Stimulated activated effector memory CD8-positive, alpha-beta T cell treated with anti-CD3 and anti-CD28 coated beads, Interleukin-12 subunit alpha, Interleukin-12 subunit beta, amount 100 ng/mL, for 72 hours (primary cell): ENCODE data around the gene HES5.

Experiments used
- ATAC-seq: fragments of 150-1000 bp; cut with Tn5 transposase; 2 replicates; pipeline ENCODE4 v1.10.0; 2021
- DNase-seq, 2 donors: peaks; one replicate each; pipeline ENCODE4 v3.0.0; 2021 to 2022; ENCODE audit warnings: low spot score in 2 of 2
- H3K27ac Mint-ChIP-seq: one replicate; pipeline ENCODE4 v1.8.0; 2022; ENCODE audit warnings: mild to moderate bottlenecking, mixed read lengths
- H3K36me3 Mint-ChIP-seq: one replicate; pipeline ENCODE4 v1.8.0; 2022; ENCODE audit warnings: mild to moderate bottlenecking, mixed read lengths
- H3K4me1 Mint-ChIP-seq: one replicate; pipeline ENCODE4 v1.8.0; 2022; ENCODE audit warnings: mixed read lengths
- H3K4me3 Mint-ChIP-seq: one replicate; pipeline ENCODE4 v1.8.0; 2022; ENCODE audit warnings: mild to moderate bottlenecking, mixed read lengths
- H3K9me3 Mint-ChIP-seq: one replicate; pipeline ENCODE4 v1.8.0; 2022; ENCODE audit warnings: mixed read lengths

HES5 gene

GRCh38 chr1:2520806-2521205, 9.3 kb downstream of the HES5 start:
- peaks cover 82% of the 10 kb centered on the region for H3K36me3 Mint-ChIP-seq
- H3K9me3 Mint-ChIP-seq, result no peaks in the 10 kb centered on the region
- H3K4me3 Mint-ChIP-seq, result no peak overlapping the region
- ATAC-seq, result no peak
- no peak overlapping the region for H3K27ac Mint-ChIP-seq
- H3K4me1 Mint-ChIP-seq, result peaks cover 32% of the 10 kb centered on the region
- no peak for DNase-seq

- H3K4me1 Mint-ChIP-seq, result peaks cover 30% of the 10 kb centered on the region
- no peak overlapping the region for H3K4me3 Mint-ChIP-seq
- no peaks in the 10 kb centered on the region for H3K9me3 Mint-ChIP-seq
- no peak for ATAC-seq
- no peak for DNase-seq
- H3K27ac Mint-ChIP-seq, result no peak overlapping the region
- peaks cover 85% of the 10 kb centered on the region for H3K36me3 Mint-ChIP-seq
Measured at GRCh38 chr1:2520206-2520605, 9.9 kb downstream of the HES5 start.

DNA sequence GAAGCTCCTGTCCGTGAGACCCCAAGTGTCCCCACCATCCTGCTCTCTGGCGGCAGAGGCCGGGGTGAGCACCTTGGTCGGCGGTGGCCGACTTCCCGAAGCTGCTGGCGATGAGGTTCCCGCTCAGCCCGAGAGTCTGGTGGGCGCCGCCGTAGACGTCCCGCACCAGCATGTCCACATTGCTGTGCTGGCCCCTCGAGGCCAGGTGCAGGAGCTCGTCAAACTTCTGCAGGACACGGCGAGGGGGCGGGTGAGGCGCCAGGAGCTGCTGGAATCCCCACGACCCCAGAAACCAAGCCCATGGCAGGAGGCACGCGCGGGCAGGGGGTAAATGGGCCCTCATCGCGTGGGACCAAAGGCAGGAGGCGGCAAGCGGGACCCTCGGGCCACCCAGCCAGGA, 10.3 kb downstream of the HES5 start:
- peaks cover 85% of the 10 kb centered on the region for H3K36me3 Mint-ChIP-seq
- no peak overlapping the region for H3K27ac Mint-ChIP-seq
- DNase-seq (no peak), ATAC-seq (no peak)
- H3K4me3 Mint-ChIP-seq, result no peak overlapping the region
- H3K4me1 Mint-ChIP-seq, result peaks cover 25% of the 10 kb centered on the region
- H3K9me3 Mint-ChIP-seq, result no peaks in the 10 kb centered on the region

- ATAC-seq, result no peak
- Mint-ChIP-seq H3K4me3 (no peak overlapping the region), H3K9me3 (no peaks in the 10 kb centered on the region)
Measured at GRCh38 chr1:2519029-2519685, 10.9 kb downstream of the HES5 start.

GRCh38 chr1:2518528-2518927, 11.5 kb downstream of the HES5 start:
- no peak overlapping the region for H3K27ac Mint-ChIP-seq
- peaks cover 13% of the 10 kb centered on the region for H3K4me1 Mint-ChIP-seq
- peaks cover 83% of the 10 kb centered on the region for H3K36me3 Mint-ChIP-seq
- H3K4me3 Mint-ChIP-seq, result no peak overlapping the region
- DNase-seq, result no peak
- ATAC-seq, result no peak
- no peaks in the 10 kb centered on the region for H3K9me3 Mint-ChIP-seq

More at GRCh38 chr1:2519029-2519685, 10.9 kb downstream of the HES5 start:
- no peak for DNase-seq
- H3K4me1 Mint-ChIP-seq, result peaks cover 19% of the 10 kb centered on the region
- no peak overlapping the region for H3K27ac Mint-ChIP-seq
- H3K36me3 Mint-ChIP-seq, result peaks cover 84% of the 10 kb centered on the region

GRCh38 chr1:2517966-2518365, 12.1 kb downstream of the HES5 start:
- ATAC-seq, result no peak
- DNase-seq, result no peak
- Mint-ChIP-seq H3K36me3 (peaks cover 82% of the 10 kb centered on the region), H3K27ac (no peak overlapping the region), H3K9me3 (no peaks in the 10 kb centered on the region), H3K4me3 (no peak overlapping the region), H3K4me1 (peaks cover 8% of the 10 kb centered on the region)

DNA sequence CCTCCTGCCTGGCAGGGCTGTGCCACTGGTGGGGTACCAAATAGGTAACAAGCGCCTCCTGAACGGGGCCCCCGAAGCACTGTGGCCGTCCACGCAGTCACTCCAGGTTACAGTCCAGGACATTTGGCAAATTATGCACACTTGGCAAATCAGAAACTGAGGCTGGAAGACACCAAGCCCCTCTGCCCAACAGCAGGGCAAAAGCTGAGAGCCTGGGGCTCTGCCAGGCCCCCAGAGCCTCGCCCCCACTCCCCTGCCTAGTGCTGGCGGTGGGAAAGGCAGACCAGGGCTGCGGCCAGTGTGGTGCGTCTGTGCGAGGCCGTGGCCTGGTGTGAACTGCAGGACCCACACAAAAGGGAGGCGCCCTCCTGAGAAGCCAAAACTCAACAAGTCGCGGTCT, 13.1 kb downstream of the HES5 start:
- Mint-ChIP-seq H3K4me3 (no peak overlapping the region), H3K9me3 (no peaks in the 10 kb centered on the region), H3K4me1 (no peaks in the 10 kb centered on the region), H3K36me3 (peaks cover 82% of the 10 kb centered on the region), H3K27ac (no peak overlapping the region)
- ATAC-seq (no peak), DNase-seq (no peak)

DNA sequence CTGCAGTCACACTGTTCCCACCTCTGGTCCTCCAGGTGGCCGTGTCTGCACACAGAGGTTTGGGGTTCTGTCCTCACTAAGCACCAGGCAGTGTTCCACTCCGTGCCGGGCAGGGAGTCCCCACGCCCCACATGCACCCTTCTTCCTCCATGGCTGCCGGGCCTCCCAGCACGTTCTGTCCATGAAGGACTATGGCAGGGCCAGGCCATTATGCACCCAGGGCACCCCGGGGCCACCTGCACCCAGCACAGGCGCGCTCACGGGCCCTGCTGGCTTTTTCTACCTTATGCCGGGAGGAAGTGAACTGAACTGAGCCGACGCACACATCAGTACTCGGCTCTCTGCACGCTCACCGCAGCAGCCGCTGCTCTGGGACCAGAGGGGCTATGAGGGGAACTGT, 13.9 kb downstream of the HES5 start:
- H3K4me1 Mint-ChIP-seq, result no peaks in the 10 kb centered on the region
- no peak for ATAC-seq
- H3K27ac Mint-ChIP-seq, result no peak overlapping the region
- no peak for DNase-seq
- H3K4me3 Mint-ChIP-seq, result no peak overlapping the region
- peaks cover 84% of the 10 kb centered on the region for H3K36me3 Mint-ChIP-seq
- H3K9me3 Mint-ChIP-seq, result no peaks in the 10 kb centered on the region

DNA sequence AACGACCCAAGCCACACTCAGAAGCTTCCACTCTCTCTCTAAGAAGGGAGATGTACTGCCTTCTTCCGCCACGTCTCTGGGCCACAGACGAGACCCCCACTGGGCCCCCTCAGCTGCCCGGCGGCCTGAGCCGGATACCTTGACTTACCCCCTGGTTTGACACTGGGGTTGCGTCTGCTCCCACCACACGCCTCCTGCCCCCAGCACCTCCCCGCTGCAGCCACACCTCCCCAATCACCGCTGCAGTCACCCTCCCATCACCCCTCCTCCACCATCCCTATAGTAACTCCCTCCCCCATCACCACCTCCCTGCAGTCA, 14.3 kb downstream of the HES5 start:
- ATAC-seq (no peak), DNase-seq (no peak)
- Mint-ChIP-seq H3K36me3 (peaks cover 80% of the 10 kb centered on the region), H3K4me1 (no peaks in the 10 kb centered on the region), H3K27ac (no peak overlapping the region), H3K9me3 (no peaks in the 10 kb centered on the region), H3K4me3 (no peak overlapping the region)

DNA sequence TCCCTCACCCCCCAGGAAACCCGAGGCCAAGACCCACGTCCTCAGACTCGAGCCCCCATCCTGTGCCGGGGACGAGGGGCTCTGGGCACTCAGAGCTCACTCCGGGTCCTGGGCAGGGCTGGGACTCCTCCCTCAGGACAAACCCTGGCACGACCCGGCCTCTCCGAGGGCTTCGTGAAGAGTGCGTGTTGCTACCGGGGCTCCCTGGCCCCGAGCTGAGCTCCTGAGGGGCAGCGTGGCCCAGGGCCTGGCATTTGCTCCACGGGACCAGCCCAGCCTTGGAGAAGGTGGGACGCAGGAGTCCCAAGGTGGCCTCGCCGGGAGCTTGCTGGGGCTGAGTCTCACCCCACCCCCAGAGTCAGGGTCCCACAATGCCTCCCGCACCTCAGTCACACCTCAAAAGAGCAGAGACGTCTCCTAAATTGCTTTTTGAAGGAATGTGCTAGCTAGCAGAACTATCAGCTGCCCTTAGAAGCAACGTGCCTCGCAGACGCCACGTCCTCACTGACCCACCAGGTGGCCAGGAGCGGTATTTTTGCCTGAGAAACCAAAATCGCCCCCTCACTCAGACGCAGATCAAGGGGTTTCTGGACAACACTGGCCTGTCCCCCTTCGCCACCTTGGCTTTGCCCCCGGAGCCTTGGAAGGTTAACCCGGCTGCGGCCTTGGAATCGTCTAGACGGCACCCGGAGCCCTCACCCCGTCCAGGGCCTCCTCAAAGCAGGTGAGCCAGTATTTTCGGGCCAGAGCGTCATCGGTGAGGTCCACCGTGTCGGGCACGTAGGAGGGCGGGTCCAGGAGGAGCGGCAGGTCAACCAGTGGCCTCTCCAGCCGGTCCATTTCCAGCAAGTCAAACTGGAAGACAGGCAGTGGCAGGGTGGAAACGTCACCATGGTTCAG, 14.9 kb downstream of the HES5 start:
- DNase-seq (no peak), ATAC-seq (no peak)
- Mint-ChIP-seq H3K4me1 (no peaks in the 10 kb centered on the region), H3K9me3 (no peaks in the 10 kb centered on the region), H3K27ac (no peak overlapping the region), H3K4me3 (no peak overlapping the region), H3K36me3 (peaks cover 83% of the 10 kb centered on the region)

DNA sequence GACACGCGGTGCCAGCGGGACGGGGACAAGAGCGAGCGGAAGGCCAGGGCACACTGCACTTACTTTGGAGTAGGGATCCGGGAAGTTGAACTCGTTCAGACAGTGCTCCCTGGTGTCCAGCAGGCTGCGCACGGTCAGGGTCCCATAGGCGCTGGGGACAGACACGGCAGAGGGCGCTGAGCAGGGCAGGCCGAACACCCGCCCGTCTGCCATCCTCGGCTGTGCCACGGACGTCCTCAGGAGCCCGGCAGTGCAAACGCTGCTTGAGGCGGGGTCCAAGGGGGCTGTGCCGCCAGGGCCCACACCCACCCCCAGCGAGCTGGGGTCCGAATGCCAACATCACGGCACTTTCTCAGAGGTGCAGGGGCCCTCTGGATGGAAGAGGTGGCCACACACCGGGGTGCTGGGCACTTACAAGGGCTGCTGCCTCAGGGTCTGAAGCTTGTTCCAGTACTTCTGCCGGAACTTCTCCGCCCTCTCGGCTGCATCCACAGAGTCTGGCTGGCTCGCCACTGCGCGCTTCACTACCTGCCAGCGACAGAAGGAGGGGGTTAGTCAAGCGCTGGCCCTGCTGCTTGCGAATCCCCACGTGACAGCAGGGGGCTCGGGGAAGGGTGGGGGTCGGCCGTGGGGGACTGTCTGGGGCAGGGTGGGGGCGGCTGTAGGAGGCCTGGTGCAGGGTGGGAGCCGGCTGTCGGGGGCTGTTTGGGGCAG, 16.0 kb downstream of the HES5 start:
- ATAC-seq (no peak), DNase-seq (no peak)
- H3K36me3 Mint-ChIP-seq, result peaks cover 86% of the 10 kb centered on the region
- H3K4me1 Mint-ChIP-seq, result no peaks in the 10 kb centered on the region
- H3K27ac Mint-ChIP-seq, result no peak overlapping the region
- H3K4me3 Mint-ChIP-seq, result no peak overlapping the region
- H3K9me3 Mint-ChIP-seq, result no peaks in the 10 kb centered on the region

DNA sequence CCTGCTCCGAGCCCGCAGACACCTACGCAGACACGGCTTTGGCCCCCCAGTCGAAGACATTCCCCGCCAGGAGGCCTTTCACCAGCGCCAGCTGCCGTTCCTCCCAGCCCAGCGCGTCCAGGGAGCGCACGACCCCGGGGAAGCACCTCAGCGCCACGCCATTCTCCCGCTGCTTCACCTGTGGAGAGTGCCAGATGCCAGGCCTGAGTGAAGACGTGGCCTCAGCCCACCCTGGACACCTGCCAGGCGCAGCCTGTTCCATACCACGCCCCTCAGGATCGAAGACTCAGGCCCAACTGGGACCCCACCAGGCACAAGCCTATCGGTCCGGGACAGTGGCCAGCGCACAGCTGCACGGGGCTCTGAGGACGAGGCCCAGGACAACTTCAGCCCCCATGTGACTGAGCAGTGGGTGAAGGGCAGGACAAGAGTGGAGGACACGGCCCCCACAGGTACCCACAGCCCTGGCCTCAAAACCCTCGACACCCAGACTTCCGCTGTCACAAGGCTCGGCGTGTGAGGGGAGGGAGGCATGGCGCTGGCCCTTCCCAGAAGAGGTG, 17.1 kb downstream of the HES5 start:
- Mint-ChIP-seq H3K4me3 (no peak overlapping the region), H3K4me1 (no peaks in the 10 kb centered on the region), H3K27ac (no peak overlapping the region), H3K36me3 (peaks cover 78% of the 10 kb centered on the region), H3K9me3 (no peaks in the 10 kb centered on the region)
- no peak for DNase-seq
- no peak for ATAC-seq

DNA sequence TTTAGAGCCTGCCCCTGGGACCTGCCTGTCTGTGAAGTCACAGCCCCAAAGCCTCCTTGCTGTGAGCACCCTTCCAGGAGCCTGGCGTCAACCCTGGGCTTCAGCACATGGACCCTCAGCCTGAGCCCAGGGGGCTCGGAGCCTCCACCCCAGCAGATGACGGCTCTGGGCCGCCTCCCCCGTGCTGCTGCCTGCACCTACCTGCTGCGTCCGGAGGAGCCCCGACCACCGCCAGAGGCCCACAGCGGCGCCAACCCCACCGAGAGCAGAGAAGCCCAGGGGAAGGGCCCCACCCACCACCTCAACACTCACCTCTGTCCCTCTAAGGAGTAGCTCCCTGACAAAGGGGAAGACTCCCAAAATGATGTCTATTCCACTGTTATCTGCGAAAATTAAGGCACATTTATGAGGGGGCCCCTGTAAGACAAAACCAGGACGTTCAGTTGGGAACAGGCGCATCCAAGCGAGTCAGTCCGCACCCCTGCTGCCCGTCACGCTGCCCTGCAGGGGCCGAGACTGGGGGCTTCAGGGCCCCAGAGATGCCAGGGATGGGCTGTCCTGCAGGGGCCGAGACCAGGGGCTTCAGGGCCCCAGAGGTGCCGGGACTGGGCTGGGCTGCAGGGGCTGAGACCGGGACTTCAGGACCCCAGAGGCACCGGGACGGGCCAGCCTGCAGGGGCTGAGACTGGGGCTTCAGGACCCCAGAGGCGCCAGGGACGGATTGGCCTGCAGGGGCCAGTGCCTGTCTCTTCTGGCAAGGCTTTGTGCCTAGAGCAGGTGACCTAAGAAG, 19.5 kb downstream of the HES5 start:
- ATAC-seq, result no peak
- no peak overlapping the region for H3K27ac Mint-ChIP-seq
- peaks cover 75% of the 10 kb centered on the region for H3K36me3 Mint-ChIP-seq

GRCh38 chr1:2509589-2509988, 20.5 kb downstream of the HES5 start:
- H3K27ac Mint-ChIP-seq, result no peak overlapping the region
- ATAC-seq (no peak), DNase-seq (no peak)
- H3K36me3 Mint-ChIP-seq, result peaks cover 66% of the 10 kb centered on the region
- H3K9me3 Mint-ChIP-seq, result no peaks in the 10 kb centered on the region
- H3K4me3 Mint-ChIP-seq, result no peak overlapping the region
- H3K4me1 Mint-ChIP-seq, result no peaks in the 10 kb centered on the region

More for the DNA sequence above, 19.5 kb downstream of the HES5 start:
- Mint-ChIP-seq H3K9me3 (no peaks in the 10 kb centered on the region), H3K4me3 (no peak overlapping the region), H3K4me1 (no peaks in the 10 kb centered on the region)
- no peak for DNase-seq

DNA sequence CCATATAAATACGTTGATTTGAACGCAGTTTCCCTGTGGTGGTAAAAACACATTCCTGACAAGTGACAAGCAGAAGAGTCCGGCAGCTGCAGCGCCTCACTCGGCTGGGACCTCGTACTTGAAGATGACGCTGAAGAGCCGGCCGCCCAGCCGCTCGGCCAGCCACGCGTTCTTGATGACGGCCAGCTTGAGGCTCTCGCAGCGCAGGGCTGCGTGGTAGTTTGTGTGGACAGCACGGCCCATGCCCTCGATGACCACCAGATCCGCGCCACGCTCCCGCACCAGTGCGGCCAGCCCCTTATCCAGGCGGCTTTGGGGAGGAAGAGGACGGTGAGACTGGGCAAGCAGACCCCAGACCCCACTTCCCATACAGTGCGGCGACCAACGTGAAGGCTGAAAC, 21.3 kb downstream of the HES5 start:
- H3K4me3 Mint-ChIP-seq, result no peak overlapping the region
- DNase-seq (no peak), ATAC-seq (no peak)
- no peaks in the 10 kb centered on the region for H3K4me1 Mint-ChIP-seq
- no peak overlapping the region for H3K27ac Mint-ChIP-seq
- H3K9me3 Mint-ChIP-seq, result no peaks in the 10 kb centered on the region
- peaks cover 69% of the 10 kb centered on the region for H3K36me3 Mint-ChIP-seq
